GM18499 (cell line): ENCODE results near the gene ZNF277.

Experiments
- ATAC-seq: cut with Tn5 transposase; IDR thresholded peaks from one replicate; pipeline ENCODE4 v1.9.1; 2021; ENCODE audit warnings: moderate number of reproducible peaks; ENCODE audit not compliant: insufficient read depth, unreplicated experiment

ZNF277 gene

GRCh38 chr7:112184455-112184854 is 22.0 kb upstream of the ZNF277 start:
- no peak for ATAC-seq

DNA sequence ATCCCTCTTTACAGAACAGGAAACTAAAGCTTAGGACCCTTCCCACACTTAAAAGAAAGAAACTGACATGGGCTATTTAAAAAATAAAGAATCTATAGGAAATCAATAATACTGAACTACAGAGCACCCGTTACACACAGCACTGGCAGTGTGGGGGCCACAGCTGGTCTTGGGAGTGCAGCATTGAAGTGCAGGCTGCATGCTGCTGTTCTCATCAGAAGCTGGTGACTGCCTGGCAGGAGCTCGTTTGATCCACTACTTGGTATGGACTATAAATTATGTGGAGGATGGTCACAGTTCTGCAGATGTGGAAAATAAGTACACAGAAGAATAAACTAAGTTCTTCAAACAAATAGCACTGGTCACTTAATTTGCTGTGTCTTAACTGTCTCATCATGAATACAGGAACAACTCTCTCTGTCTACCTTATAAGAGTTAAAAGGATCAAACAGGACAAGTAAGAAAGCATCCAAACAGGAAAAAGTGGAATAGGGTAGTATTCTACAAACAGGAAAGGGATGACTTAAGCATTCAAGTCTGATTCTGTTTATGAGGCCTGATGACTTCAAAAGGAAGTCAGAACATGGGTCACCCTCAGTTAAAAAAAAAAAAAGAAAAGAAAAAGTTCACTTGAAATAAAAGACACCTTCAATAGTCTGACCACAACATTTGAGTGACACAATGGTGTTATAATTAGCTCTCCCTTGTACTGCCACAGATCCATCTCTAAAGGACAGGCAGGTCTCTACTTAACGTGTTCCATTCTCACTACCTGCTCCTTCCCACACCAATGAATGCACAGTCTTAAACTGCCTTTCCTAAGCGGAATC is 21.3 kb upstream of the ZNF277 start:
- ATAC-seq, result no peak

GRCh38 chr7:112186300-112186699 is 20.2 kb upstream of the ZNF277 start:
- ATAC-seq, result no peak

DNA sequence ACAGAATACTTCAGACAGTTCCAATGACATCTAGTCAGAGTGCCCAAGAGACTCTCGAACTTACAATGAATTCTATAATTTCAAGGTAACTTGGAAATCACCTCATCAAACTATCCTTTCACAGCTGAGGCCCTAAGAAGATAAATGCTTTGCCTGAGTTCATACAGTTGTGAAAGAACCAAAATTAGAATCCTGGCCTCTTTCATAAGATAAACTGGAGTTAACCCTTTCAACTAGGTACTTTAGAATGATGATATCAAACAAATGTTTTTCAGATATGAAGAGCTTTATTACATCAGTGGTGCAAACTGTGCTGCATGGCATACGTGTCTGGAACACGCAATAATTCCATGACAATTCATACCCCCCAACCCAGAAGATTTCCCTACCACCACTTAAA is 18.2 kb upstream of the ZNF277 start:
- ATAC-seq, result no peak

- ATAC-seq, result no peak
Measured at GRCh38 chr7:112189691-112190090, 16.8 kb upstream of the ZNF277 start.

DNA sequence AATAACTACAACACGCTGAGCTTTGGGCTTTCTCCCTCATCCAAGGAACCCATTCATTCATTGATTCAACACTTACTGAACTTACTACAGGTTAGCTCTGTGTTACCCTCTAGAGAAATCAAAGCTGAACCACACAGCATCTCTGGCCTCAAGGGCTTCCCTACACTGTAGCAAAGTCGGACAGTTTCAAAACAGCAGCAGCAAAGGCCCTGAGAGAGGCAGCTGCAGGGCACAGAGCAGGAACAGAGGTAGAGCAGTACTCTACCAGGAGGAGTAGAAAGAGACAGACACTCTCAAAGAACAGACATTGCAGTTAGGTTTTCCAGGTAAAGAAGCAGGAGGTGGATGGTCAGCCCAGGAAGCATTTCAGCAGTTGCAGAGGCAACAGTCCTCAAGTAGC is 16.4 kb upstream of the ZNF277 start:
- ATAC-seq, result no peak

GRCh38 chr7:112192236-112193154 is 14.0 kb upstream of the ZNF277 start:
- ATAC-seq, result no peak

GRCh38 chr7:112193915-112194502 is 12.5 kb upstream of the ZNF277 start:
- no peak for ATAC-seq

DNA sequence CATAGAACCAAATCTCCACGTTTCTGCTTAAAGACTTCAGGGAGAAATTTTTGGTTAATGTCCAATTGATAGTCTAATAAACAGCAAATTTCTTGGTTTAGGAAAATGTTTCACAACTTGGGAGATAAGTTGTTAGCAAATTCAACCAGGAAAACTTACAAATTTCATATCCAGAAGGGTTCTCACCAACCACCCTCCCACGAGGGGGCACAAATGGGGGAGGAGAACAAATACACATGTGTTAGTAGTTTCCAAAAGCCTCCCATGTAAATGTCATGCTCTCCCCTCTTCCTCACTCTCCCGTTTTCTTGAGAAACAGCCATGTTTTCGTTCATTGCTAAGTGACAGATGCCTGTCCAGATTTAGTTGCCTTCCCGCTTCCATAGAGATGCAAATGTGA is 10.8 kb upstream of the ZNF277 start:
- no peak for ATAC-seq

DNA sequence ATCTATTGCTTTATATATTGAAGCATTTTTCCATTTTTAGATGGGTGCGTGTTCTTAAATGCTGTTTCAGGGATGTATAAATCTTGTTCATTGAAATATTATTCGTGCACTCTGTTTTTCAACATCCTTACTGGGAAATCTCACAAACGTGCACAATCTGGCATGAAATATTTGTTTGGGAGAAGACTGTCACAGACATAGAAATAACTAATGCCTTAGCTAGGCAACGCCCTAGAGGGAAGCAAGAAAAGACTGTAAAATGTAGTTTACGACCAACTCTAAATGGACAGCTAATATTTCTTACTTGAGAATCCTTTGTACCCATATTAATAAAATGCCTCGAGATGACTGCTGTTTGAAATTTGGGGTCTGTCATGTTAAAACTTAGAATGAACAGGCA is 9.2 kb upstream of the ZNF277 start:
- no peak for ATAC-seq

DNA sequence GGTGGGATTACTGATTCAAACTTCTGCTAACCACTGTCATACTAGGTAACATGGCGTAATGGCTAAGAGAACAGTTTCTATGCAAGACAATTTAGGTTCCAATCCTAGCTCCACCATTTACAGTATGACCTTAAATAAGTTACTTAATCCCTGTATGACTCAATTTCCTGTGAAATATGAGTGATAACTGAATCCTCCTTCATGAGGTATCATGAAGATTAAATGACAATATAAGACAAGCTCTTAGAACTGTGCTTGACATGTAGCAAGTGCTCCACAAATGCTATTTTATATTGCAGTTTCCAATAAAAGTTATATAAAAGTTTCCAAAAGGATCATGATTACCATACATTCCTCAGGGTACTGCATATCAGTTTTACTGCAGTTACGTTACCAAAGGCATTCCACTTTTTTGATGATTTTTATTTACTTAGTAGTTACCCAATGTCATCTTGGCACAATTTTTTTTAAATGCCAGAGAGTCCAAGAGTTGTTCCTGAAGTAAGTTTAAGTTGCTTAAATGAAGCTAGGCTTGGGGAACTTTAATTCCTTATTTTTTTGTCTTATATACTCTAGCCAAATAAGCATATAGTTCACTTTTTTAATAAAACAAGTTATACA is 7.3 kb upstream of the ZNF277 start:
- ATAC-seq, result no peak

DNA sequence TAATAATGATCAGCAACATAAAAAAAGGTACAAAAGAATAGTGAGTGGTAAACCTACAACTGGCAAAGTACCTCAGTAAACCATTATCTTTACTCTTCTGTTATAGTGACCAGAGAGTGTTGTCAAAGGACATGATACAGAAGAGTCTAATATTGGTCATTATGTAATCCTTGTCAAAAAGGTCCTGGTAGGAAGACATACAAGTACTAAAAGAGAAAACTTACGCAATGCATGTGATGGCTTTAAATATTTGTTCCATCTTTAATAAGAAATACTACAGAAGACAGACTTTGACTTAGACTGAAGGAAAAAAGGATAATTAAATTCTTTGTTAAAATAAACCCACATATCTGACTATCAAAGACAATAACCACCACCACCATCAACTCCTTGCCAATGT is 6.8 kb upstream of the ZNF277 start:
- ATAC-seq, result no peak

- ATAC-seq, result no peak
Measured at GRCh38 chr7:112201411-112201810, 5.1 kb upstream of the ZNF277 start.

GRCh38 chr7:112201839-112202238 is 4.7 kb upstream of the ZNF277 start:
- no peak for ATAC-seq

DNA sequence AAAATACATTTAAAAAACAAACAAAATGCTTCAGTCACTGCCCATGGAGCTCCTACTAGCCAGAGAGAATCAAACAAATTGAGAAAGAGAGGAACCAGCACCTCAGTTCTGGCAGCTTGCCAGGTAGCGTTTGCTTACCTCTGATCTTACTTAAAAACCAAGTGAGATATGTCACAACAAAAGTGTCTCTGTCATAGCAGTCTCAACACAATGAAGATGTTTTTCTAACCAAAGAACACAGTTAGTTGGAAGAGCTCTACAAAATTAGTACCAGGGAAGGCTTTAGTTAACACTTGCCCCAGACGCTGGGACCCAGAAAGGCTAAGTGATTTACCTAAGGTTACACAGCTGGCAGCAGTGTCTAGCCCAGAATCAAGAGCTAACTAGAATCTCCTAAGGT is 3.7 kb upstream of the ZNF277 start:
- ATAC-seq, result no peak

GRCh38 chr7:112203365-112203739 is 3.1 kb upstream of the ZNF277 start:
- ATAC-seq, result no peak

DNA sequence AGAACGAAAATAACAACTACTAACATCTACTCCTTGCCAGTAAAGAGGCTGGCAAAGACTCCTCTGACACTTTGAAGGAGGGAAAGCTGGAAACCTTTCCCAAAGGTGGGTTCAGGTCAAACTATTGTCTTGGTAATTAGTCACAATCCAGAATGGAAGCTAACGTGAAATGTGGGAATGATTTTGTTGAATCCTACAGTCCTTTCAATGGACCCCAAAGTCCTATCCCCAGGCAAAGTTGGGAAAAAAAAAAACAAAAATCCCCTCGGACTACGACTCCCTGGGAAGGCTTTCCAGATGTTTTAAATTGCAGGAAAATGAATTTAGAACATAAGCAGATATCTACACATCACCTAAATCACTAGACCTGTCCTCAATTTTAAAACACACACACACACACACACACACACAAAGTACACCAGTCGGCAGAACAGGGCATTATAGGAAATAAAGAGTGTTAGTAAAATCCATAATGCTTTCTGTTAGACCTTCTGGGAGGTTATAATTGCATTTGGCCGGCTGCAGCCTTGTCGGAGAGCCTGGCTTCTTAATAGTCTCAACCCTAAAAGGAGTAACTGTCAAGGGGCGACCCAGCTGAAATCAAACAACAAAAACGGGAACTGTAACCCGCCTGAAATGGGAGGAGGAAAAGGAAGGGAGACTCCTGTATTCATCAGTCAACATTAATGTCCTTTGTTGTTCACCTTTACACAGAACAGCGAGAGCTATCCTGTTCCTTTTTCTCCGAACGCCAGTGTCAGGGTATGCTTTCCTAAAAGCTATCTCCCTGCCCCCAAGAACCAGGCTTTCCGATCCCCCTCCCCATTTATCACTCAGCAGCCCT is 1.8 kb upstream of the ZNF277 start:
- no peak for ATAC-seq

- no peak for ATAC-seq
Measured at GRCh38 chr7:112205343-112206237, 905 bp upstream of the ZNF277 start.
